ENCODE data around the gene MTFR1L. TPM values are rescaled to one million over a fixed set of nuclear protein-coding genes. Genes with fewer than 3 reads are reported as not detected.

Gene MTFR1L
- total and polyA plus RNA-seq, 7 donors, result 26.1 to 150 (median 106) TPM

GRCh38 chr1:25782608-25783201 lies 37.0 kb upstream of the MTFR1L start:
- H3K4me1 ChIP-seq, result peaks cover 0 to 46% (median 31%) of the 10 kb centered on the region in 4 donors

GRCh38 chr1:25784575-25785051 lies 35.1 kb upstream of the MTFR1L start:
- H3K4me1 ChIP-seq, result peaks cover 0 to 46% (median 33%) of the 10 kb centered on the region in 4 donors

More at GRCh38 chr1:25782608-25783201, 37.0 kb upstream of the MTFR1L start:
- H3K4me3 ChIP-seq, result no peak overlapping the region
- intact Hi-C loops (cut with DNase I), result no loop called here
- no peak overlapping the region for H3K27ac ChIP-seq
- no peaks in the 10 kb centered on the region for H3K9me3 ChIP-seq
- DNase-seq, result no peak
- WGBS, 2 donors, result 53 to 74% methylated on average over 18 of the region's 18 CpGs
- peaks cover 0 to 28% (median 2%) of the 10 kb centered on the region in 4 donors for H3K36me3 ChIP-seq
- no peaks in the 10 kb centered on the region for H3K27me3 ChIP-seq
- TF ChIP-seq EP300 (IDR thresholded peaks at IDR 0.05) (no peak), POLR2A (IDR thresholded peaks at IDR 0.05) (no peak), POLR2AphosphoS5 (IDR thresholded peaks at IDR 0.05) (no peak)
- TF ChIP-seq, protein P1, sequence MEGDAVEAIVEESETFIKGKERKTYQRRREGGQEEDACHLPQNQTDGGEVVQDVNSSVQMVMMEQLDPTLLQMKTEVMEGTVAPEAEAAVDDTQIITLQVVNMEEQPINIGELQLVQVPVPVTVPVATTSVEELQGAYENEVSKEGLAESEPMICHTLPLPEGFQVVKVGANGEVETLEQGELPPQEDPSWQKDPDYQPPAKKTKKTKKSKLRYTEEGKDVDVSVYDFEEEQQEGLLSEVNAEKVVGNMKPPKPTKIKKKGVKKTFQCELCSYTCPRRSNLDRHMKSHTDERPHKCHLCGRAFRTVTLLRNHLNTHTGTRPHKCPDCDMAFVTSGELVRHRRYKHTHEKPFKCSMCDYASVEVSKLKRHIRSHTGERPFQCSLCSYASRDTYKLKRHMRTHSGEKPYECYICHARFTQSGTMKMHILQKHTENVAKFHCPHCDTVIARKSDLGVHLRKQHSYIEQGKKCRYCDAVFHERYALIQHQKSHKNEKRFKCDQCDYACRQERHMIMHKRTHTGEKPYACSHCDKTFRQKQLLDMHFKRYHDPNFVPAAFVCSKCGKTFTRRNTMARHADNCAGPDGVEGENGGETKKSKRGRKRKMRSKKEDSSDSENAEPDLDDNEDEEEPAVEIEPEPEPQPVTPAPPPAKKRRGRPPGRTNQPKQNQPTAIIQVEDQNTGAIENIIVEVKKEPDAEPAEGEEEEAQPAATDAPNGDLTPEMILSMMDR (IDR thresholded peaks at IDR 0.05), result no peak

GRCh38 chr1:25785333-25786067 lies 34.3 kb upstream of the MTFR1L start:
- WGBS, 2 donors, result 39 to 81% methylated on average over 10 of the region's 10 CpGs
- intact Hi-C loops (cut with DNase I), result no loop called here

More at GRCh38 chr1:25784575-25785051, 35.1 kb upstream of the MTFR1L start:
- DNase-seq, result no peak
- Histone ChIP-seq H3K36me3 (peaks cover 0 to 21% (median 2%) of the 10 kb centered on the region in 4 donors), H3K4me3 (no peak overlapping the region), H3K27ac (peak overlapping the region in 3 of 4 donors; percentile 2 to 59 (median 33)), H3K9me3 (no peaks in the 10 kb centered on the region), H3K27me3 (no peaks in the 10 kb centered on the region)
- TF ChIP-seq EP300 (IDR thresholded peaks at IDR 0.05), result no peak
- TF ChIP-seq, protein P1 (IDR thresholded peaks at IDR 0.05), result no peak
- TF ChIP-seq POLR2AphosphoS5 (IDR thresholded peaks at IDR 0.05), result no peak
- no peak for TF ChIP-seq POLR2A (IDR thresholded peaks at IDR 0.05)
- intact Hi-C loops (cut with DNase I), result no loop called here
- 73 to 79% methylated on average over 9 of the region's 9 CpGs for WGBS, 2 donors

GRCh38 chr1:25786887-25787759 lies 32.6 kb upstream of the MTFR1L start:
- no peak for DNase-seq
- 85 to 86% methylated on average over 11 of the region's 11 CpGs for WGBS, 2 donors
- Histone ChIP-seq H3K27me3 (no peaks in the 10 kb centered on the region), H3K4me1 (peaks cover 0 to 35% (median 33%) of the 10 kb centered on the region in 4 donors), H3K9me3 (no peaks in the 10 kb centered on the region), H3K36me3 (peaks cover 0 to 21% (median 2%) of the 10 kb centered on the region in 4 donors), H3K27ac (peak overlapping the region; percentile 55 to 59 (median 56)), H3K4me3 (no peak overlapping the region)
- intact Hi-C loops (cut with DNase I), result no loop called here
- TF ChIP-seq POLR2A (IDR thresholded peaks at IDR 0.05), result no peak
- TF ChIP-seq POLR2AphosphoS5 (IDR thresholded peaks at IDR 0.05), result no peak
- TF ChIP-seq EP300 (IDR thresholded peaks at IDR 0.05), result no peak
- TF ChIP-seq, protein P1 (IDR thresholded peaks at IDR 0.05), result no peak

More at GRCh38 chr1:25785333-25786067, 34.3 kb upstream of the MTFR1L start:
- peaks cover 0 to 21% (median 2%) of the 10 kb centered on the region in 4 donors for H3K36me3 ChIP-seq
- H3K27ac ChIP-seq, result peak overlapping the region; percentile 33 to 59 (median 50)
- no peak overlapping the region for H3K4me3 ChIP-seq
- no peaks in the 10 kb centered on the region for H3K27me3 ChIP-seq
- DNase-seq, result no peak
- no peaks in the 10 kb centered on the region for H3K9me3 ChIP-seq
- TF ChIP-seq POLR2A (IDR thresholded peaks at IDR 0.05) (no peak), POLR2AphosphoS5 (IDR thresholded peaks at IDR 0.05) (no peak), EP300 (IDR thresholded peaks at IDR 0.05) (no peak)
- TF ChIP-seq, protein P1 (IDR thresholded peaks at IDR 0.05), result no peak
- H3K4me1 ChIP-seq, result peaks cover 0 to 38% (median 33%) of the 10 kb centered on the region in 4 donors
